Stimulated activated CD4-positive, alpha-beta T cell treated with anti-CD3 and anti-CD28 coated beads, Interleukin-4, amount 100 ng/mL, for 24 hours (primary cell): Measurements from ENCODE around the gene DSPP.
"Not testable (repeated sequence)": the region's sequence is repeated elsewhere in the genome, so short reads cannot be mapped to it uniquely, and the experiment has no call there.

ENCODE experiments used
- DNase-seq: peaks from one replicate; pipeline ENCODE4 v3.0.0-alpha.2; 2020

DSPP gene

GRCh38 chr4:87608229-87608628, at the start of gene DSPP:
Gene DSPP (plus strand): TSS chr4:87608529. CDS start chr4:87610909, 2,380 bp downstream.
- DNase-seq: no peak

GRCh38 chr4:87559090-87559837, 49.1 kb upstream of the DSPP start:
- peak; percentile 16 for DNase-seq

GRCh38 chr4:87560802-87561201, 47.5 kb upstream of the DSPP start:
- no peak for DNase-seq

- DNase-seq: no peak
Observed at GRCh38 chr4:87565746-87566145, 42.6 kb upstream of the DSPP start.

- no peak for DNase-seq
Observed at GRCh38 chr4:87566276-87566675, 42.1 kb upstream of the DSPP start.

- no peak for DNase-seq
Observed at GRCh38 chr4:87567191-87567590, 41.1 kb upstream of the DSPP start.

GRCh38 chr4:87570290-87570805, 38.0 kb upstream of the DSPP start:
- no peak for DNase-seq

GRCh38 chr4:87574376-87574775, 34.0 kb upstream of the DSPP start:
- not testable (repeated sequence) for DNase-seq

- DNase-seq: no peak
Observed at GRCh38 chr4:87574996-87575395, 33.3 kb upstream of the DSPP start.

GRCh38 chr4:87575408-87575807, 32.9 kb upstream of the DSPP start:
- DNase-seq: no peak

GRCh38 chr4:87575983-87576382, 32.3 kb upstream of the DSPP start:
- DNase-seq: no peak

- no peak for DNase-seq
Observed at GRCh38 chr4:87579478-87579877, 28.9 kb upstream of the DSPP start.

- no peak for DNase-seq
Observed at GRCh38 chr4:87580057-87580456, 28.3 kb upstream of the DSPP start.

GRCh38 chr4:87584222-87584908, 24.0 kb upstream of the DSPP start:
- DNase-seq: no peak

- DNase-seq: no peak
Observed at GRCh38 chr4:87589531-87589930, 18.8 kb upstream of the DSPP start.

- DNase-seq: no peak
Observed at GRCh38 chr4:87592124-87592523, 16.2 kb upstream of the DSPP start.

GRCh38 chr4:87601361-87601760, 7.0 kb upstream of the DSPP start:
- no peak for DNase-seq

- DNase-seq: no peak
Observed at GRCh38 chr4:87614292-87614890, 6.1 kb downstream of the DSPP start.

GRCh38 chr4:87616268-87616667, 7.9 kb downstream of the DSPP start:
- no peak for DNase-seq

GRCh38 chr4:87620086-87620485, 11.8 kb downstream of the DSPP start:
- no peak for DNase-seq

GRCh38 chr4:87620491-87620890, 12.2 kb downstream of the DSPP start:
- DNase-seq: no peak

GRCh38 chr4:87622303-87622702, 14.0 kb downstream of the DSPP start:
- DNase-seq: no peak

GRCh38 chr4:87624698-87625097, 16.4 kb downstream of the DSPP start:
- no peak for DNase-seq

GRCh38 chr4:87631668-87632067, 23.3 kb downstream of the DSPP start:
- DNase-seq: no peak
